Measurements from ENCODE around the gene MYBPH.

MYBPH gene

GRCh38 chr1:203201516-203202205, 26.0 kb upstream of the MYBPH start:
- Histone ChIP-seq H3K9me3 (ENCODE audit: severe bottlenecking) (no peaks in the 10 kb centered on the region), H3K36me3 (ENCODE audit: low read depth) (no peaks in the 10 kb centered on the region), H3K4me3 (ENCODE audit: severe bottlenecking) (no peak overlapping the region), H3K27ac (ENCODE audit: poor library complexity, severe bottlenecking) (no peak overlapping the region), H3K4me1 (ENCODE audit: insufficient read depth, poor library complexity, severe bottlenecking) (no peaks in the 10 kb centered on the region), H3K27me3 (ENCODE audit: insufficient read depth, poor library complexity, severe bottlenecking) (no peaks in the 10 kb centered on the region)
- ATAC-seq (ENCODE audit: low read depth) (no peak), DNase-seq (ENCODE audit: low spot score) (no peak)
- no peak for TF ChIP-seq CTCF (IDR thresholded peaks at IDR 0.05; ENCODE audit: poor library complexity, severe bottlenecking)

DNA sequence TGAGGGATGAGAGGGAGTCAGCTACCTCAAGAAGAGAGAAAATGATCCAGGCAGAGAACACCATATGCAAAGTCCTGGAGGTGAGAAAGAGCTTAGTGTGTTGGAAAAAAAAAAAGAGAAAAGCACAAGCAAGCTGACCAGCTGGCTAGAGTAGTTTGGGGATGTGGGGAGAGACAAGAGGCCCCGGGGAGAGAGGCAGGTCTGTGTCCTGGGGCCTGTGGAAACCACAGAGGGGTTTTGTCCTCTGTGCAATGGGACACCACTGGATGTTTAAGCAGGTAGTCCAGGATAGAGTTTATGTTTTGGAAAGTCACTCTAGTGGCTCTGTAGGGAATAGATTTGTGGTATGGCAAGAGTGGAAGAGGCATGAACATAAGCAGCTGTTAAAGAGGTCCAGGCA, 25.3 kb upstream of the MYBPH start:
- no peak overlapping the region for H3K4me3 ChIP-seq (ENCODE audit: severe bottlenecking)
- no peak overlapping the region for H3K27ac ChIP-seq (ENCODE audit: poor library complexity, severe bottlenecking)
- TF ChIP-seq CTCF (IDR thresholded peaks at IDR 0.05; ENCODE audit: poor library complexity, severe bottlenecking), result no peak
- no peaks in the 10 kb centered on the region for H3K9me3 ChIP-seq (ENCODE audit: severe bottlenecking)
- no peaks in the 10 kb centered on the region for H3K36me3 ChIP-seq (ENCODE audit: low read depth)
- no peaks in the 10 kb centered on the region for H3K27me3 ChIP-seq (ENCODE audit: insufficient read depth, poor library complexity, severe bottlenecking)
- no peak for ATAC-seq (ENCODE audit: low read depth)
- no peaks in the 10 kb centered on the region for H3K4me1 ChIP-seq (ENCODE audit: insufficient read depth, poor library complexity, severe bottlenecking)
- DNase-seq (ENCODE audit: low spot score), result no peak

GRCh38 chr1:203199816-203200571, 24.4 kb upstream of the MYBPH start:
- Histone ChIP-seq H3K27ac (ENCODE audit: poor library complexity, severe bottlenecking) (no peak overlapping the region), H3K36me3 (ENCODE audit: low read depth) (no peaks in the 10 kb centered on the region), H3K9me3 (ENCODE audit: severe bottlenecking) (no peaks in the 10 kb centered on the region), H3K4me3 (ENCODE audit: severe bottlenecking) (no peak overlapping the region), H3K4me1 (ENCODE audit: insufficient read depth, poor library complexity, severe bottlenecking) (no peaks in the 10 kb centered on the region), H3K27me3 (ENCODE audit: insufficient read depth, poor library complexity, severe bottlenecking) (no peaks in the 10 kb centered on the region)
- no peak for TF ChIP-seq CTCF (IDR thresholded peaks at IDR 0.05; ENCODE audit: poor library complexity, severe bottlenecking)
- ATAC-seq (ENCODE audit: low read depth), result no peak; the same call in 2 of the 3 replicates
- no peak for DNase-seq (ENCODE audit: low spot score)

DNA sequence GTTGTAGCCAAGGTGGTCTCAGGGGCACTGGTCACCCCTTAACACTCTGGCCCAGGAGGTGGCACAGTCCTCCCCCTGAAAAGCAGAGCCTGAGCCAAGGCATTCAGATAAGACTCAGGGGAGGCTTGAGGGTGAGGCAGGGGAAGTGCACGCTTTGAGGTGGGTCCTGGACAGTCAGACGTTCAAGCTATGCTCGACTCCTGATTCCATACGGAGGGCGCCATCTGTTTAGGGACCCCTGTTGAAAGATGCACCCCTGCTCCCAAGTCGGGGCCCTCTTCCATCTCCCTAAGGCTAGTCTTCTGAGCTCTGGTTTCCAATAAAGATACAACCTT, 23.8 kb upstream of the MYBPH start:
- DNase-seq (ENCODE audit: low spot score) (no peak), ATAC-seq (ENCODE audit: low read depth) (no peak)
- Histone ChIP-seq H3K4me3 (ENCODE audit: severe bottlenecking) (no peak overlapping the region), H3K27me3 (ENCODE audit: insufficient read depth, poor library complexity, severe bottlenecking) (no peaks in the 10 kb centered on the region), H3K27ac (ENCODE audit: poor library complexity, severe bottlenecking) (no peak overlapping the region), H3K9me3 (ENCODE audit: severe bottlenecking) (no peaks in the 10 kb centered on the region), H3K36me3 (ENCODE audit: low read depth) (no peaks in the 10 kb centered on the region), H3K4me1 (ENCODE audit: insufficient read depth, poor library complexity, severe bottlenecking) (no peaks in the 10 kb centered on the region)
- no peak for TF ChIP-seq CTCF (IDR thresholded peaks at IDR 0.05; ENCODE audit: poor library complexity, severe bottlenecking)

- Histone ChIP-seq H3K27ac (ENCODE audit: poor library complexity, severe bottlenecking) (no peak overlapping the region), H3K4me3 (ENCODE audit: severe bottlenecking) (no peak overlapping the region), H3K4me1 (ENCODE audit: insufficient read depth, poor library complexity, severe bottlenecking) (no peaks in the 10 kb centered on the region), H3K36me3 (ENCODE audit: low read depth) (no peaks in the 10 kb centered on the region), H3K27me3 (ENCODE audit: insufficient read depth, poor library complexity, severe bottlenecking) (no peaks in the 10 kb centered on the region), H3K9me3 (ENCODE audit: severe bottlenecking) (no peaks in the 10 kb centered on the region)
- TF ChIP-seq CTCF (IDR thresholded peaks at IDR 0.05; ENCODE audit: poor library complexity, severe bottlenecking), result no peak
- no peak for DNase-seq (ENCODE audit: low spot score)
- no peak for ATAC-seq (ENCODE audit: low read depth)
These were observed 23.4 kb upstream of the MYBPH start for GRCh38 chr1:203199002-203199401.

Measured in RWPE2 (cell line).